ENCODE data around the gene DERA. TPM values are rescaled to one million over a fixed set of nuclear protein-coding genes. Genes with fewer than 3 reads are reported as not detected.

The DERA gene
- total and polyA plus RNA-seq, 2 of the 8 experiments (the other 6 are each of a cell fraction or from before 2014, with no cell fraction given) = 13.1 to 17.1 TPM

DNA sequence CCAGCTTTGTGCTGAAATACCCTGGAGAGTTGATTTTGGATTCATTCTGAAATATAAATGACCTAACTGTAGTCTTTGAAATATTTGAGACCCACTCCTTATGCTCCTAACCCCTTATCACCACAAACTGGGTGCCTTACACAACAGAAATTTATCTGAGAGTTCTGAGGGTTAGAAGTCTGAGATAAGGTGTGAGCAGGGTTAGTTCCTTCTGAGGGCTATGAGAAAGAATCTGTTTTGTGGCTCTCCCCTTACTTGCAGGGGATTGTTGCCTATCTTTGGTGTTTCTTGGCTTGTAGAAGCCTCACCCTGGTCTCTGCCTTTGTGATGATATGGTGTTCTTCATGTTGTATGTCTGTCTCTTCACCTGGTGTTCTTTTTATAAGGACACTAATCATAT, 91.7 kb downstream of the DERA start (continued):
- TF ChIP-seq, protein P1, sequence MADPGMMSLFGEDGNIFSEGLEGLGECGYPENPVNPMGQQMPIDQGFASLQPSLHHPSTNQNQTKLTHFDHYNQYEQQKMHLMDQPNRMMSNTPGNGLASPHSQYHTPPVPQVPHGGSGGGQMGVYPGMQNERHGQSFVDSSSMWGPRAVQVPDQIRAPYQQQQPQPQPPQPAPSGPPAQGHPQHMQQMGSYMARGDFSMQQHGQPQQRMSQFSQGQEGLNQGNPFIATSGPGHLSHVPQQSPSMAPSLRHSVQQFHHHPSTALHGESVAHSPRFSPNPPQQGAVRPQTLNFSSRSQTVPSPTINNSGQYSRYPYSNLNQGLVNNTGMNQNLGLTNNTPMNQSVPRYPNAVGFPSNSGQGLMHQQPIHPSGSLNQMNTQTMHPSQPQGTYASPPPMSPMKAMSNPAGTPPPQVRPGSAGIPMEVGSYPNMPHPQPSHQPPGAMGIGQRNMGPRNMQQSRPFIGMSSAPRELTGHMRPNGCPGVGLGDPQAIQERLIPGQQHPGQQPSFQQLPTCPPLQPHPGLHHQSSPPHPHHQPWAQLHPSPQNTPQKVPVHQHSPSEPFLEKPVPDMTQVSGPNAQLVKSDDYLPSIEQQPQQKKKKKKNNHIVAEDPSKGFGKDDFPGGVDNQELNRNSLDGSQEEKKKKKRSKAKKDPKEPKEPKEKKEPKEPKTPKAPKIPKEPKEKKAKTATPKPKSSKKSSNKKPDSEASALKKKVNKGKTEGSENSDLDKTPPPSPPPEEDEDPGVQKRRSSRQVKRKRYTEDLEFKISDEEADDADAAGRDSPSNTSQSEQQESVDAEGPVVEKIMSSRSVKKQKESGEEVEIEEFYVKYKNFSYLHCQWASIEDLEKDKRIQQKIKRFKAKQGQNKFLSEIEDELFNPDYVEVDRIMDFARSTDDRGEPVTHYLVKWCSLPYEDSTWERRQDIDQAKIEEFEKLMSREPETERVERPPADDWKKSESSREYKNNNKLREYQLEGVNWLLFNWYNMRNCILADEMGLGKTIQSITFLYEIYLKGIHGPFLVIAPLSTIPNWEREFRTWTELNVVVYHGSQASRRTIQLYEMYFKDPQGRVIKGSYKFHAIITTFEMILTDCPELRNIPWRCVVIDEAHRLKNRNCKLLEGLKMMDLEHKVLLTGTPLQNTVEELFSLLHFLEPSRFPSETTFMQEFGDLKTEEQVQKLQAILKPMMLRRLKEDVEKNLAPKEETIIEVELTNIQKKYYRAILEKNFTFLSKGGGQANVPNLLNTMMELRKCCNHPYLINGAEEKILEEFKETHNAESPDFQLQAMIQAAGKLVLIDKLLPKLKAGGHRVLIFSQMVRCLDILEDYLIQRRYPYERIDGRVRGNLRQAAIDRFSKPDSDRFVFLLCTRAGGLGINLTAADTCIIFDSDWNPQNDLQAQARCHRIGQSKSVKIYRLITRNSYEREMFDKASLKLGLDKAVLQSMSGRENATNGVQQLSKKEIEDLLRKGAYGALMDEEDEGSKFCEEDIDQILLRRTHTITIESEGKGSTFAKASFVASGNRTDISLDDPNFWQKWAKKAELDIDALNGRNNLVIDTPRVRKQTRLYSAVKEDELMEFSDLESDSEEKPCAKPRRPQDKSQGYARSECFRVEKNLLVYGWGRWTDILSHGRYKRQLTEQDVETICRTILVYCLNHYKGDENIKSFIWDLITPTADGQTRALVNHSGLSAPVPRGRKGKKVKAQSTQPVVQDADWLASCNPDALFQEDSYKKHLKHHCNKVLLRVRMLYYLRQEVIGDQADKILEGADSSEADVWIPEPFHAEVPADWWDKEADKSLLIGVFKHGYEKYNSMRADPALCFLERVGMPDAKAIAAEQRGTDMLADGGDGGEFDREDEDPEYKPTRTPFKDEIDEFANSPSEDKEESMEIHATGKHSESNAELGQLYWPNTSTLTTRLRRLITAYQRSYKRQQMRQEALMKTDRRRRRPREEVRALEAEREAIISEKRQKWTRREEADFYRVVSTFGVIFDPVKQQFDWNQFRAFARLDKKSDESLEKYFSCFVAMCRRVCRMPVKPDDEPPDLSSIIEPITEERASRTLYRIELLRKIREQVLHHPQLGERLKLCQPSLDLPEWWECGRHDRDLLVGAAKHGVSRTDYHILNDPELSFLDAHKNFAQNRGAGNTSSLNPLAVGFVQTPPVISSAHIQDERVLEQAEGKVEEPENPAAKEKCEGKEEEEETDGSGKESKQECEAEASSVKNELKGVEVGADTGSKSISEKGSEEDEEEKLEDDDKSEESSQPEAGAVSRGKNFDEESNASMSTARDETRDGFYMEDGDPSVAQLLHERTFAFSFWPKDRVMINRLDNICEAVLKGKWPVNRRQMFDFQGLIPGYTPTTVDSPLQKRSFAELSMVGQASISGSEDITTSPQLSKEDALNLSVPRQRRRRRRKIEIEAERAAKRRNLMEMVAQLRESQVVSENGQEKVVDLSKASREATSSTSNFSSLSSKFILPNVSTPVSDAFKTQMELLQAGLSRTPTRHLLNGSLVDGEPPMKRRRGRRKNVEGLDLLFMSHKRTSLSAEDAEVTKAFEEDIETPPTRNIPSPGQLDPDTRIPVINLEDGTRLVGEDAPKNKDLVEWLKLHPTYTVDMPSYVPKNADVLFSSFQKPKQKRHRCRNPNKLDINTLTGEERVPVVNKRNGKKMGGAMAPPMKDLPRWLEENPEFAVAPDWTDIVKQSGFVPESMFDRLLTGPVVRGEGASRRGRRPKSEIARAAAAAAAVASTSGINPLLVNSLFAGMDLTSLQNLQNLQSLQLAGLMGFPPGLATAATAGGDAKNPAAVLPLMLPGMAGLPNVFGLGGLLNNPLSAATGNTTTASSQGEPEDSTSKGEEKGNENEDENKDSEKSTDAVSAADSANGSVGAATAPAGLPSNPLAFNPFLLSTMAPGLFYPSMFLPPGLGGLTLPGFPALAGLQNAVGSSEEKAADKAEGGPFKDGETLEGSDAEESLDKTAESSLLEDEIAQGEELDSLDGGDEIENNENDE (IDR thresholded peaks at IDR 0.05; ENCODE audit: insufficient replicate concordance, low read length) = no peak
- TF ChIP-seq, protein P2, sequence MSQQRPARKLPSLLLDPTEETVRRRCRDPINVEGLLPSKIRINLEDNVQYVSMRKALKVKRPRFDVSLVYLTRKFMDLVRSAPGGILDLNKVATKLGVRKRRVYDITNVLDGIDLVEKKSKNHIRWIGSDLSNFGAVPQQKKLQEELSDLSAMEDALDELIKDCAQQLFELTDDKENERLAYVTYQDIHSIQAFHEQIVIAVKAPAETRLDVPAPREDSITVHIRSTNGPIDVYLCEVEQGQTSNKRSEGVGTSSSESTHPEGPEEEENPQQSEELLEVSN (IDR thresholded peaks at IDR 0.05) = no peak
- TF ChIP-seq NANOG (IDR thresholded peaks at IDR 0.05; ENCODE audit: insufficient read depth, low read depth, low read length, poor library complexity, severe bottlenecking) = no peak
- TF ChIP-seq, protein P3, sequence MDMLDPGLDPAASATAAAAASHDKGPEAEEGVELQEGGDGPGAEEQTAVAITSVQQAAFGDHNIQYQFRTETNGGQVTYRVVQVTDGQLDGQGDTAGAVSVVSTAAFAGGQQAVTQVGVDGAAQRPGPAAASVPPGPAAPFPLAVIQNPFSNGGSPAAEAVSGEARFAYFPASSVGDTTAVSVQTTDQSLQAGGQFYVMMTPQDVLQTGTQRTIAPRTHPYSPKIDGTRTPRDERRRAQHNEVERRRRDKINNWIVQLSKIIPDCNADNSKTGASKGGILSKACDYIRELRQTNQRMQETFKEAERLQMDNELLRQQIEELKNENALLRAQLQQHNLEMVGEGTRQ (IDR thresholded peaks at IDR 0.05; ENCODE audit: low read length) = no peak
